HepG2 (cell line): ENCODE measurements around the gene C19orf18. TPM values are rescaled to one million over a fixed set of nuclear protein-coding genes. Genes with fewer than 3 reads are reported as not detected.

Source experiments
- ARNTL ChIP-seq: sonication (generic); formaldehyde crosslinking; IDR thresholded peaks from 2 replicates; pipeline ENCODE4 v1.4.0; 2020; ENCODE audit warnings: mild to moderate bottlenecking, missing genetic modification reagents
- ATM ChIP-seq: fragments of 450-650 bp; IDR thresholded peaks from 2 replicates; pipeline ENCODE4 v1.7.1; 2017; ENCODE audit warnings: mild to moderate bottlenecking, borderline replicate concordance
- FOXA1 ChIP-seq, 2 experiments: fragments of 450-650 bp in 1 of 2; sonication (generic) in 1 of 2; formaldehyde crosslinking in 1 of 2; IDR thresholded peaks; 2 replicates each; pipeline versions ENCODE4 v1.4.0 to v1.6.1; 2016 to 2020; ENCODE audit warnings: missing genetic modification reagents in 1 of 2
- GMEB2 ChIP-seq: IDR thresholded peaks from 2 replicates; pipeline ENCODE4 v1.6.1; 2016; ENCODE audit warnings: missing biosample characterization, missing genetic modification reagents, low read depth
- HNRNPUL1 ChIP-seq: fragments of 200-400 bp; formaldehyde crosslinking; IDR thresholded peaks from 2 replicates; pipeline ENCODE4 v1.6.1; 2017; ENCODE audit warnings: low read depth, mild to moderate bottlenecking, low read length, moderate library complexity
- KAT7 ChIP-seq: IDR thresholded peaks from 2 replicates; pipeline ENCODE4 v1.6.1; 2018; ENCODE audit warnings: borderline replicate concordance, missing compliant biosample characterization
- KDM3A ChIP-seq: IDR thresholded peaks from 2 replicates; pipeline ENCODE4 v1.6.1; 2018; ENCODE audit warnings: low read depth, missing compliant biosample characterization
- MAFK ChIP-seq, 2 experiments: IDR thresholded peaks in 1 of 2; conservative IDR thresholded peaks in 1 of 2; 2 replicates each; pipeline ENCODE4 v1.6.1; 2011; ENCODE audit warnings: improper control_type of control experiment in 2 of 2, low read length in 2 of 2
- MNT ChIP-seq: fragments of 450-650 bp; IDR thresholded peaks from 2 replicates; pipeline ENCODE4 v1.6.1; 2016
- NCOA2 ChIP-seq: sonication (generic); formaldehyde crosslinking; IDR thresholded peaks from 2 replicates; pipeline ENCODE4 v1.8.0; 2022; ENCODE audit warnings: inconsistent platforms
- NFIB ChIP-seq: sonication (generic); formaldehyde crosslinking; IDR thresholded peaks from 2 replicates; pipeline ENCODE4 v1.9.0; 2021; ENCODE audit warnings: missing genetic modification reagents, mild to moderate bottlenecking, borderline replicate concordance
- NFYB ChIP-seq: sonication (generic); formaldehyde crosslinking; IDR thresholded peaks from 2 replicates; pipeline ENCODE4 v1.4.0; 2020; ENCODE audit warnings: missing genetic modification reagents
- PREB ChIP-seq: sonication (generic); formaldehyde crosslinking; IDR thresholded peaks from 2 replicates; pipeline ENCODE4 v1.4.0; 2020; ENCODE audit warnings: missing genetic modification reagents
- SMARCC2 ChIP-seq: fragments of 450-650 bp; IDR thresholded peaks from 2 replicates; pipeline ENCODE4 v1.6.1; 2017; ENCODE audit warnings: antibody characterized with exemption, mild to moderate bottlenecking
- ZBTB10 ChIP-seq: sonication (generic); formaldehyde crosslinking; IDR thresholded peaks from 2 replicates; pipeline ENCODE4 v1.4.0; 2020; ENCODE audit warnings: missing genetic modification reagents, borderline replicate concordance
- ZBTB26 ChIP-seq: IDR thresholded peaks from 2 replicates; pipeline ENCODE4 v1.6.1; 2016; ENCODE audit warnings: missing compliant biosample characterization, missing genetic modification reagents, borderline replicate concordance
- ZFX ChIP-seq: sonication (generic); formaldehyde crosslinking; IDR thresholded peaks from 2 replicates; pipeline ENCODE4 v1.4.0; 2020; ENCODE audit warnings: mild to moderate bottlenecking, low read depth, missing genetic modification reagents, moderate library complexity
- ZIK1 ChIP-seq: sonication (generic); formaldehyde crosslinking; IDR thresholded peaks from 2 replicates; pipeline ENCODE4 v1.5.0; 2020; ENCODE audit warnings: mild to moderate bottlenecking, low read depth, missing genetic modification reagents, borderline replicate concordance
- ZNF12 ChIP-seq: sonication (generic); formaldehyde crosslinking; IDR thresholded peaks from 2 replicates; pipeline ENCODE4 v1.5.0; 2020; ENCODE audit warnings: missing genetic modification reagents
- ZNF354B ChIP-seq: sonication (generic); formaldehyde crosslinking; IDR thresholded peaks from 2 replicates; pipeline ENCODE4 v1.8.0; 2022; ENCODE audit warnings: mild to moderate bottlenecking, missing genetic modification reagents
- ZNF788 ChIP-seq: sonication (generic); formaldehyde crosslinking; IDR thresholded peaks from 2 replicates; pipeline ENCODE4 v1.5.0; 2020; ENCODE audit warnings: mild to moderate bottlenecking, missing genetic modification reagents, borderline replicate concordance
- polyA plus RNA-seq, 8 experiments: library from polyadenylated mRNA; depleted of rRNA in 3 of 8; stranded (reverse) in 7 of 8; unstranded in 1 of 8; fragments of >200 nt; fragmentation: Illumina TruSeq in 4 of 8; extraction: Trizol in 4 of 8; gene quantifications; 2 replicates each; pipeline versions ENCODE4 v1.2.1 to v1.2.3, GENCODE V29; 2011 to 2016; ENCODE audit warnings: low read depth in 4 of 8, missing spikeins in 1 of 8, mixed read lengths in 1 of 8; ENCODE audit not compliant: insufficient read depth in 1 of 8
- total RNA-seq, 5 experiments: library from RNA; depleted of rRNA; stranded (reverse); fragments of >200 nt; fragmentation: Illumina TruSeq; extraction: Trizol; gene quantifications; 2 replicates each; pipeline ENCODE4 v1.2.3, GENCODE V29; 2016; ENCODE audit warnings: low read depth in 1 of 5

The C19orf18 gene
- total and polyA plus RNA-seq, 2 of the 13 experiments (the other 11 are each of a cell fraction or from before 2014, with no cell fraction given), result 0.38 to 0.55 TPM

- TF ChIP-seq ZBTB26 (CRISPR knock-in tag), result no peak
- peak; percentile 47; the same call in 1 of the 2 replicates for TF ChIP-seq KDM3A (CRISPR knock-in tag)
- no peak for TF ChIP-seq MNT
- TF ChIP-seq NFYB, result peak; percentile 54
- no peak; the same call in 1 of the 2 replicates for TF ChIP-seq HNRNPUL1
- no peak for TF ChIP-seq SMARCC2
- 0 out of 2 replicates have a peak, but pooled peaks have one; percentile 65 for TF ChIP-seq ZIK1 (CRISPR knock-in tag)
- TF ChIP-seq FOXA1 (IDR thresholded peaks at IDR 0.05), result no peak
- TF ChIP-seq FOXA1 (CRISPR knock-in tag; IDR thresholded peaks at IDR 0.05), result no peak
- no peak for TF ChIP-seq ZNF354B (CRISPR knock-in tag)
- TF ChIP-seq GMEB2, result peak; percentile 88
- TF ChIP-seq ARNTL (CRISPR knock-in tag), result no peak
- TF ChIP-seq NCOA2 (CRISPR knock-in tag), result peak; percentile 68; the same call in 1 of the 2 replicates
- no peak for TF ChIP-seq ZBTB10
- 0 out of 2 replicates have a peak, but pooled peaks have one; percentile 84 for TF ChIP-seq NFIB (CRISPR knock-in tag)
- TF ChIP-seq MAFK (conservative IDR thresholded peaks at IDR 0.05 in 1 of 2, IDR thresholded peaks at IDR 0.05 in 1 of 2; ENCODE audit: low read length in 2 of 2), result no peak
- peak; percentile 99 for TF ChIP-seq ZFX
- TF ChIP-seq ATM, result no peak
- TF ChIP-seq ZNF12, result peak; percentile 54
- TF ChIP-seq ZNF788 (CRISPR knock-in tag), result peak; percentile 82; the same call in 1 of the 2 replicates
- peak; percentile 90; the same call in 1 of the 2 replicates for TF ChIP-seq KAT7 (CRISPR knock-in tag)
- TF ChIP-seq PREB (CRISPR knock-in tag), result no peak
Observed at GRCh38 chr19:58002384-58003173, 28.2 kb upstream of the C19orf18 start, which contains the start of gene ZNF606 (continued).
